Epithelial cell of proximal tubule (primary cell): Measurements from ENCODE around the gene SLC26A9. TPM values are rescaled to one million over a fixed set of nuclear protein-coding genes. Genes with fewer than 3 reads are reported as not detected.

Source experiments
- DNase-seq: peaks from one replicate; pipeline ENCODE4 v3.0.0-alpha.2; 2011; ENCODE audit warnings: low read depth
- H3K4me3 ChIP-seq: 2 replicates; pipeline ENCODE4 v1.5.1; 2011; ENCODE audit warnings: low read depth, mild to moderate bottlenecking, low read length
- CTCF ChIP-seq: conservative IDR thresholded peaks from 2 replicates; pipeline ENCODE4 v1.5.1; 2012; ENCODE audit warnings: low read depth, mild to moderate bottlenecking, low read length
- total RNA-seq: library from RNA; depleted of rRNA; stranded (reverse); fragments of >200 nt; gene quantifications from 2 replicates; pipeline ENCODE4 v1.2.3, GENCODE V29; 2015

SLC26A9 gene
- total RNA-seq, 1 donor from 2014 or later, result not detected

GRCh38 chr1:205948886-205949285, 5.6 kb upstream of the SLC26A9 start:
- DNase-seq, result no peak
- TF ChIP-seq CTCF, result no peak
- H3K4me3 ChIP-seq, result no peak overlapping the region

GRCh38 chr1:205948039-205948438, 4.8 kb upstream of the SLC26A9 start:
- no peak for DNase-seq
- TF ChIP-seq CTCF, result no peak
- no peak overlapping the region for H3K4me3 ChIP-seq

GRCh38 chr1:205947024-205947423, 3.8 kb upstream of the SLC26A9 start:
- no peak for DNase-seq

GRCh38 chr1:205945069-205945468, 1.8 kb upstream of the SLC26A9 start:
- no peak for TF ChIP-seq CTCF

More at GRCh38 chr1:205947024-205947423, 3.8 kb upstream of the SLC26A9 start:
- TF ChIP-seq CTCF, result no peak
- H3K4me3 ChIP-seq, result no peak overlapping the region

GRCh38 chr1:205944525-205944924, 1.3 kb upstream of the SLC26A9 start:
- DNase-seq, result no peak
- H3K4me3 ChIP-seq, result no peak overlapping the region
- no peak for TF ChIP-seq CTCF

More at GRCh38 chr1:205945069-205945468, 1.8 kb upstream of the SLC26A9 start:
- H3K4me3 ChIP-seq, result no peak overlapping the region
- no peak for DNase-seq

- no peak for DNase-seq
- H3K4me3 ChIP-seq, result no peak overlapping the region
- no peak for TF ChIP-seq CTCF
These were observed 561 bp downstream of the SLC26A9 start for GRCh38 chr1:205942631-205943159.

GRCh38 chr1:205940710-205941109, 2.5 kb downstream of the SLC26A9 start:
- TF ChIP-seq CTCF, result no peak
- no peak for DNase-seq
- no peak overlapping the region for H3K4me3 ChIP-seq
